ENCODE data around the gene ACOT4.
A peak's percentile ranks its signal among the peaks of the same experiment; 100 is the strongest.
"Not testable (repeated sequence)": the region's sequence is repeated elsewhere in the genome, so short reads cannot be mapped to it uniquely, and the experiment has no call there.

Gene ACOT4

GRCh38 chr14:73633116-73634010, 41.7 kb downstream of the ACOT4 start:
- DNase-seq: peak in 56 of 58 donors; percentile 8 to 83 (median 54)

GRCh38 chr14:73634011-73634833, 42.5 kb downstream of the ACOT4 start:
- DNase-seq: peak in 44 of 58 donors; percentile 3 to 72 (median 34)

- not testable (repeated sequence) for DNase-seq
Measured at GRCh38 chr14:73636355-73636754, 44.7 kb downstream of the ACOT4 start.

GRCh38 chr14:73637830-73638229, 46.2 kb downstream of the ACOT4 start:
- no peak for DNase-seq

- no peak for DNase-seq
Measured at GRCh38 chr14:73640796-73641365, 49.2 kb downstream of the ACOT4 start.

- DNase-seq: peak; percentile 45 to 94 (median 88)
Measured at GRCh38 chr14:73644531-73645247, 53.0 kb downstream of the ACOT4 start, which contains the start of gene DNAL1. Gene DNAL1 (plus strand): TSS chr14:73644986. CDS start chr14:73645040, 54 bp downstream.

- DNase-seq: peak in 2 of 58 donors; percentile 8 to 29
Measured at GRCh38 chr14:73645248-73645610, 53.6 kb downstream of the ACOT4 start.
